TTC549 (cell line): ENCODE data around the gene IGSF21.
"Not testable (repeated sequence)": the region's sequence is repeated elsewhere in the genome, so short reads cannot be mapped to it uniquely, and the experiment has no call there.

Experiments used
- FAIRE-seq: peaks from 2 replicates; lab custom pipeline; 2012; peaks lifted over from hg19 to GRCh38; lab: Jason Lieb, UNC

The IGSF21 gene

DNA sequence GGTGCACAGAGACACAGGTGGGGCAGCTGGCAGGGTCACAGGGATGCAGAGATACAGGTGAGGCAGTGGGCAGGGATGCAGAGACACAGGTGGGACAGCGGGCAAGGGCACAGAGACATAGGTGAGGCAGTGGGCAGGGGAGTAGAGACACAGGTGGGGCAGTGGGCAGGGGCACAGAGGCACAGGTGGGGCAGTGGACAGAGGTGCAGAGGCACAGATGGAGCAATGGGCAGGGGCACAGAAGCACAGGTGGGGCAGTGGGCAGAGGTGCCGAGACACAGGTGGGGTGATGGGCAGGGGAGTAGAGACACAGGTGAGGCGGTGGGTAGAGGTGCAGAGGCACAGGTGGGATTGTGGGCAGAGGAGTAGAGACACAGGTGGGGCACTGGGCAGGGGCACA lies 255.8 kb downstream of the IGSF21 start:
- FAIRE-seq: no peak

DNA sequence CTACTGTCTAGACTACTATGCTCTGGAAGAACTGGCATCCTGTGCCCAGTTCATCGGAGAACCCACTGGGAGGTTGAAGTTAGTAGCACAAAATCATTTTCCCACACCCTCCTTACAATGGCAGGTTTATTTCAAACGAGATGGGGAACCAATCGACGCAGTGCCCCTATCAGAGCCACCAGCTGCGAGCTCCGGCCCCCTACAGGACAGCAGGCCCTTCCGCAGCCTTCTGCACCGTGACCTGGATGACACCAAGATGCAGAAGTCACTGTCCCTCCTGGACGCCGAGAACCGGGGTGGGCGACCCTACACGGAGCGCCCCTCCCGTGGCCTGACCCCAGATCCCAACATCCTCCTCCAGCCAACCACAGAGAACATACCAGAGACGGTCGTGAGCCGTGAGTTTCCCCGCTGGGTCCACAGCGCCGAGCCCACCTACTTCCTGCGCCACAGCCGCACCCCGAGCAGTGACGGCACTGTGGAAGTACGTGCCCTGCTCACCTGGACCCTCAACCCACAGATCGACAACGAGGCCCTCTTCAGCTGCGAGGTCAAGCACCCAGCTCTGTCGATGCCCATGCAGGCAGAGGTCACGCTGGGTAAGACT lies 257.6 kb downstream of the IGSF21 start:
- FAIRE-seq: no peak

DNA sequence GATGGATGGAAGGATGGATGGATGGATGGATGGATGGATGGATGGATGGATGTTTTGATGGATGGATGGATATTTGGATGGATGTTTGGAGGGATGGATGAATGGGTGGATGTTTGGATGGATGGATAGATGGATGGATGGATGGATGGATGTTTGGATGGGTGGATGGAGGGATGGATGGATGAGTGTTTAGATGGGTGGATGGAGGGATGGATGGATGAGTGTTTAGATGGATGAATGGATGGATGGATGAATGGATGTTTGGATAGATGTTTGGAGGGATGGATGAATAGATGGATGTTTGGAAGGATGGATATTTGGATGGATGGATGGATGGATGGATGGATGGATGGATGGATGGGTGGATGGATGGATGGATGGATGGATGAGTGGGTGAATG lies 264.9 kb downstream of the IGSF21 start:
- not testable (repeated sequence) for FAIRE-seq

DNA sequence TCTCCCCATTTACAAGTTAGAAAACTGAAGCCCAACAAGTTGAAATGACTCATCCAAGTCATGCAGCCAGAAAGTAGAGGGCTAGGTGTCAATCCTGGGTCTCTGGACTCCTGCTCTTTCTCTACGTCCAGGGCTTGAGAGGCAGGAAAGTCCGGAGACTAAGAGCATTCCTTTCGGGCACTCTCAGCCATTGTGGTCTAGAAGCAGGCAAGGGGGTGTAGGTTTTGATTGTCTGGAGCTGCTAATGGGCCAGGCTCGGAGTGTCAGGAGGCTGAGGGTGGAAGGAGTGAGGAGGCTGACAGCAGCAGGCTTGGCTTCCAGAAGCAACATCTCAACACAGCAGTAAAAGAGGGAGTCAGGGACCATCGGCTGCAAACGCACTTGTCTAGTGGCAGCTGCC lies 265.6 kb downstream of the IGSF21 start:
- FAIRE-seq: no peak

DNA sequence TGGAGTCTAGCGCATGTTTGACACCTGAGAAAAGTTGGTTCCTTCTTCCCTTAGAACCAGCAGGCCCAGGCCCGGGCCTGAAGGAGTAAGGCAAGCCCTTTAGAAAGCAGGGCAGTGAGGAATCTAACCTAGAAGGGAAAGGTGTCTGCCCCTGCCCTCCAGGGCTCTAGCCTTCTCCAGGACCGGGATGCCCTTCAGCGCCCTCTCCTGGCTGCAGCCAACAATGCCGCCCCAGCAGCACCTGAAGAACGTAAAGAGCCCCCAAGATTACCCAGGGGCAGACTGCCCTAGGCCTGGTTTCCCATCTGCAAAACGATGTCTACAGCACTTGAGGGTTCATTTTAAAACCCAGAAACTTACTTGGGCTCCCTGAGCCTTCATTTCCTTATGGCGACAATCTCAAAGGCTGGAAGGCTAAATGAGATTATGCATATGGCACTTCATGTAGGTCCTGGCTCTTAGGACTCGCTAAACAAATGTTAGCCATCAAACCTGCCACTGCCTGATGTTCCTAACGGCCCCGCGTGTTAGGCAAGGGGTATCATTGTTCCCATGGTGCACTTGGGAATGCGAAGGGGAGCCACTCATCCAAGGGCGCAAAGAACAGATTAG lies 266.4 kb downstream of the IGSF21 start:
- no peak for FAIRE-seq

DNA sequence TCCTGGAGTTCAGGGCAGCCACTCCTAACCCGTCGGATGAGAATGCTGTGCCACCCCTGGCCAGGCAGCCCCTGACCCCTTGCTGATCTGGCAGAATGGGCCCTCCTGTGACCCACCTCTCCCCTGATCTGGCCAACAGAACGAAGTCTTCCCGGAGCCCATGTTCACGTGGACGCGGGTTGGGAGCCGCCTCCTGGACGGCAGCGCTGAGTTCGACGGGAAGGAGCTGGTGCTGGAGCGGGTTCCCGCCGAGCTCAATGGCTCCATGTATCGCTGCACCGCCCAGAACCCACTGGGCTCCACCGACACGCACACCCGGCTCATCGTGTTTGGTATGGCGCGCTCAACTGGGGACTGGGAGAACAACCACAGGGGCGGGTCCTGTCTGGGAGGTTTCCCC lies 269.1 kb downstream of the IGSF21 start:
- FAIRE-seq: no peak

DNA sequence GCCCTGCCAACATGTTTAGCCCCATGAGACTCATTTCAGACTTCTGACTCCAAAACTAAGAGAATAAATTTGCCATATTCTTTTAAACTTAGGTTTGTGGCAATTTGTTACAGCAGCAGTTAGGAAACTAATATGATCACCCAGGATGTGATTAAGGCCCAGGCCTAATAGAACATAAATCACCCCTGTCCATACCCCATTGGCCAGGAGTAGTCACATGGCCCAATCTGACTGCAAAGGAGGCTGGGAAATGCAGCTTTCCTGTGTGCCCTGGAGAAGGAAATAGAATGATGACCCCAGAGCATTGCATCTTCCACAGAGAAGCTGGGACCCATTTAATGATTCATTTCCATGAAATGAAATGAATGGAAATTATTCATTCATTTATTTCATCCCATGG lies 272.7 kb downstream of the IGSF21 start:
- FAIRE-seq: no peak

DNA sequence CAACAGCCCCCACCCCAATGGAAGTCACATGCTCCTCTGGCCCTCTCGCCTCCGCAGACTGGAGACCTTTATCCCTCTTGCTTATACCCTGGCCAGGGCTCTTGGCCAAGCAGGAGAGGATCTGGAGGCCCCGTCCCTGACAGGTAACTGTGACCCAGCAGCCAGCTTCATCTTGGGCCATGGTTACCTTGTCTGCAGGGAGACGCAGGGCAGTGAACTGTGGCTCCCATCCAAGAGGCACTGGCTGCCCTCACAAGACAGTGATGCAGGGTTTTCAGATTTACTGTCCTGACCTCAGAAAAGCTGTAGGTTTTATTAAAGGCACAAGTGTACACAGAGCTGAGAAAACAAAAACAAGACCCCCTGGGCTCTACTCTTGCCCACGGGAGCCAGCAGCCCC lies 276.5 kb downstream of the IGSF21 start:
- FAIRE-seq: no peak

DNA sequence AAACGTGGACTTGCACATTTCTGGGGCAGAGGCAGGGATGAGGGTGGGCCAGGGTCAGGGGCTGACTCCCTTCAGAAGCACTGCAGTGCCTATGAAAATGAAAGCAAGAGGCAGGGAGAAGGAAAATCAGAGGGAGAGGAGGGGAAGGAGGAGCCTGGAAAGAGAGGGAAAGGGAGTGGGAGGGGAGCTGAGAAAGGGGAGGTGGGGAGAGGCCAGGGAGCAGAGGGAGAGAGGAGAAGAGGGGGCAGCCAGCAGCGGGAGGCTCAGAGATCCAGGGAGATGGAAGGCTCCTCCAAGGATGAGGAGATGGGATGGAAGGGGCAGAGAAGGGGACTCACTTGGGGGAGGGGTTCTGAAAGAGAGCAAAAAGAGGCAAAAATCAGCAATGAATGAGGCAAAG lies 276.9 kb downstream of the IGSF21 start:
- no peak for FAIRE-seq

DNA sequence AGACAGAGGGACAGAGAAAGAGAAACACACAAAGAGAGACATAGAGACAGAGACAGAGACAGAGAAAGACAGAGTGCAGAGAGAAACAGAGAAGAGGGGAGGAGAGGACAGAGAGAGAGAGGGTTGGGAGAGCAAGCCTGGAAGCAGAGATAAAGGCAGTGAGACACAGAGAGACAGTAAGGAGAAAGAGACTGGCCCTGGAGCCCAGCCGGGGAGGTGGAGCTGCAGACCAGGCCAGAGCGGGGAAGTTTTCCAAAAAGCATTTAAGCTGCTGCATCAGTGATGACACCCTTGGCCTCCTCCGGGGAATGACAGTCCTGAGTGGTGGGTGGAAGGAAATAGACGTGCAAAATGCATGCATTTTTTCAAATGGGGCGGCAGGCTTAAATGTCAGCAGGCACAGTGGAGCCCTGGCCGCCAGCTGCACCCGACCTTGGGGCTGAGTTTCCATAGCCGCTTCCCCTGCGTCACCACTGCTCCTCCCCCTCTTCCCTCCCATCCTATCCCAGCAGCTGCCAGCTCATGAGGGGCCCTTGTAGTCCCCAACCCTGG lies 277.7 kb downstream of the IGSF21 start:
- FAIRE-seq: no peak

DNA sequence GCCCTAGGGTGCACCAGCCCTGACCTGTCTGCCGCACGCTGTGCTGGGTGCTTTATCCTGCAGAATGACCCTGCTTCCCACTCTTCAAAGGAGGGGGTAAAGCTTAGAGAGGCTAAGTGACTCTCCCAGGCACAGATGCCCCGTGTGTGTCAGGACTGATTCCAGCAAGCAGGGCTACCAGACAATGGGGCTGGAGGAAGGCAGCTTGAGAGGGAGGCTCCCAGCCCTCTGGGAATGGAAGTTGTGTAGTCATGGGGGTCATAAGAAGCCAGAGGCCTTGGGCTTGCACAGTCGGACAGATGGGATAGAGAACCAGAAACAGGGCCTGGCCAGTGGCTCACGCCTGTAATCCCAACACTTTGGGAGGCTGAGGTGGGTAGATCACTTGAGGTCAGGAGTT lies 279.0 kb downstream of the IGSF21 start:
- FAIRE-seq: no peak

DNA sequence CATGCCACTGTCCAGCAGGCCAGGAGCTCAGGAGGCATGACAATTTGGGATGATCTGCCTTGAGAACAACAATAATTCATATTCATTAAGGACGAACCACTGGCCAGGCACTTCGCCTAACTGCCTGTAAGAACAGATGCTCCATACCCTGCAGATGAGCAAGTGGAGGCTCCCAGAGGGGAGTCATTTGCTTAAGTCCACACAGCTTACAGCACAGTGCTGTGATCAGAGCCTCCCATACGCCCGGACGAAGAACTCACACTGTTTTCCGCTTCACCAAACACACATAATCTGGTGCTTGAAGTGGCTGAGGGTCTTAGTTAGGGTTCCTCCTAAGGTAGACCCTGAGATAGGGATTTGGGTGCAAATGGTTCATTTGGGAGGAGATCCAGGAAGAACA lies 279.7 kb downstream of the IGSF21 start:
- no peak for FAIRE-seq

DNA sequence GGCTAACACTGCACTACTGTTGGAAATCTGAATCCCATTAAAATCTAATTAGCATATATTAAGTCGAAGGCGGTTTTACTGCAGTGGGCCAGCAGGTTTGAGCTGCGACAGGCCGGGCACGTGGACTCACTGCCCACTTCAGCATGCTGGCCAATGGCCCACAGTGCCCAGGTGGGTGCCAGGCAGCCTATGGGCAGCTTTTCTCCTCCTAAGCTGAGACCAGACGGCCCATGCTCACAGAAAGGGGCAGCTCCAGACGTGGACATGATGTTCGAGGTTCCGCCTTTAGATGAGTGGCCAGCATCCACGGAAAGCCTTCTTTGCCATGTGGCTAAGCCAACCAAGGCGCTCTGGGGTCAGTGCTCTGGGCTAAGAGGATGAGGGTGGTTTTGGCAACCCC lies 283.4 kb downstream of the IGSF21 start:
- FAIRE-seq: no peak

DNA sequence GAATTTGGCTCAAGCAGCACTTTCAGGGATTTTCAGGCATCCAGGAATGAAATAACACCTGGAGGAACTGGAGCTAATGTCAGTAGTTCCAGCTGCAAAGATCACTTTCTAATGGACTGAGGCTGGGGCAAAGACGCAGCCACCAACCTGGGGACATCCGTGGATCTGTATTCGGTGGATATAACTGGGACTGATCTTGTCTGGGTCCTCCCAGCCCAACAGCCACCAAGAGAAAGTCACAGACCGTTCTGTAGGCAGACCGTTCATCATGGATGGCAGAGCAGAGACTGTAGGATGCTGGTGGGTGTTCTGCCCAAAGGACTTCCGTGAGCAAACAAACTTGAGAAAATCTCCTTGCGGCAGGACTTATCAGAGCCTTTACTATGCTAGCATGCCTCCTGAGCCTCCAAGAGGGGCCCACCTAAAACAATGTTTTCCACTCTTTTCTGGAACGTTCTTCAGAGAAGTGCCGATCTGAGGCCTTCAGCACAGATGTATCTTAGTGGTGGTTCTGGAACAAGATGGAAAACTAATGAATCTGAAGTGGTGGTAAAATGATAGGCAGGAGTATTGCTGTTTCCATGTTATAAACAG lies 287.1 kb downstream of the IGSF21 start:
- no peak for FAIRE-seq

DNA sequence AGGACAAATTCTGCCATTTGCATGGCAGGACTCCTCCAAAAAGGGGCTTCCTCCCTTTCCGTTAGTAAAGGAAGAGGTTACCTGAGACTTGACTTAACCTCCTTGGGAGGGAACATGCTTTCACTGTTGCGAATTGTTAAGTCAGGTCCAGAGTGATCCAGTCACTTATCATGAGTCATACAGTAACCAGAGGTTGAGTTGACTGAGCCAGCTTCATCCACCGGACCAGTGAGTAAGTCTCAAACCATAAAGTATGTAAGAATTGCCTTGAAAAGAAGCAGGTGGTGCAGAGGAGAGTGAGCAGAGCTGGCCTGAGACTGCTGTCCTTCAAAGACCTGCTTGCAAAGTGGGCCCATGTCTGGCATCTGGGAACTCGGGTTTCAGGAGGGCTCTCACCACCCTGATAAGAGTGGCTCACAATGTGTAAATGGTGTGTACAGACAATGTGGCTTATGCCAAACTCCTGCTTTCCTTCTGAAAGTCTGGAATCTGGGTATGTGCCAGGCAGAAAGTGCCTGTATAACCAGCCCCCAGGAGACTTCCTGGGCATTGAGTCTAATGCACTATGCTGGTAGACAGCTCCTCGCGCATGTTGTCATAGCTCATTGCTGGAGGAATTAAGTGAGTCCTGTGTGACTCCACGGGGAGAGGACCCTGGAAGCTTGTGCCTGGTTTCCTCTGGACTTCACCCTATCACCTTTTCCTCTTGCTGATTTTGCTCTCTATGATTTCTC lies 288.8 kb downstream of the IGSF21 start:
- FAIRE-seq: no peak

DNA sequence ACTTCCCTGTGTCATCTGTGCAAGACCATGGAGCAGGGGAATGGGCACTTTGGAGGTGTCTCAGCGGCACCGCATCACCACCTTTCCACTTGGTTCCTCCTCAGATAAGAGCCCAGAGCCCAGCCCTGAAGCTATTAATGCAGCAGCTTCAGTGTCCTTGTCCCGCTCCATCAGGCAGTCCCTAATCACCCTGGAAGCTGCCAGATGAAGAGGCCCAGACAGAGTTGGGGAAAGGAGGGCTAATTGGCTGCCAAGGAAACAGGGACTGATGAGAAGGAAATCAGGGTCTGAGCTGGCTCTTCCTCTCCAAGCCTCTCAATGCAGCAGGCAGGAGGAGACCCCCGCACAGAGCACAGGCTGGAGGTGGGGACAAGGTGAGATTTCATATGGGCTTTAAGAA lies 290.0 kb downstream of the IGSF21 start:
- FAIRE-seq: no peak

DNA sequence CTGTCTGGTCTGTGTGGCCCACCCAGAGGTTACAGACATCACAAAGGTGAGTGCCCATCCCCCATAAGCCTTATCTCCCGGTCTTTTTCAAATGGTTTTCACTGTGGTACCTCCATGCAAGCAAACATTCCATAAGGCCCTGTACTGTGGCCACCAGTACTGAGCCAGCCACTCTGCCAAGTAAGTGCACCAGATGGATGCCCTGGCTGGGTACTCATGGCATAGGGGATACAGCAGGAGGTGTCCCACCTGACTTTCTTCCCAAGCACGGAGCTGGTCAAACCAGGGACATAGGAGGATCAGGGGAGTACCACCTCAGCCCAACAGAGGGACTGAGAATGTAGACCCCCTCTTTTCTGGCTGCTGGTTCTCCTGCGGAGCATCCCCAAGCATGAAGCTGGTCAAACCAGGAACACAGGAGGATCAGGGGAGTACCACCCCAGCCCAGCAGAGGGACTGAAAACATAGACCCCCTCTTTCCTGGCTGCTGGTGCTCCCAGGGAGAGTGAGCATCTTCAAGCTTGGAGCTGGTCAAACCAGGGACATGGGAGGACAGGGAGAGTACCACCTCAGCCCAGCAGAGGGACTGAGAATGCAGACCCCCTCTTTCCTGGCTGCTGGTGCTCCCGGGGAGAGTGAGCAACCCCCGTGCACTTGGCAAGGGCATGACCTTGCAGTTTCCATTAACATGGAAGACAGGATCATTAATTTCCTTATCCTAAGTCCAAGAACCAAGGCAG lies 291.4 kb downstream of the IGSF21 start:
- FAIRE-seq: no peak

DNA sequence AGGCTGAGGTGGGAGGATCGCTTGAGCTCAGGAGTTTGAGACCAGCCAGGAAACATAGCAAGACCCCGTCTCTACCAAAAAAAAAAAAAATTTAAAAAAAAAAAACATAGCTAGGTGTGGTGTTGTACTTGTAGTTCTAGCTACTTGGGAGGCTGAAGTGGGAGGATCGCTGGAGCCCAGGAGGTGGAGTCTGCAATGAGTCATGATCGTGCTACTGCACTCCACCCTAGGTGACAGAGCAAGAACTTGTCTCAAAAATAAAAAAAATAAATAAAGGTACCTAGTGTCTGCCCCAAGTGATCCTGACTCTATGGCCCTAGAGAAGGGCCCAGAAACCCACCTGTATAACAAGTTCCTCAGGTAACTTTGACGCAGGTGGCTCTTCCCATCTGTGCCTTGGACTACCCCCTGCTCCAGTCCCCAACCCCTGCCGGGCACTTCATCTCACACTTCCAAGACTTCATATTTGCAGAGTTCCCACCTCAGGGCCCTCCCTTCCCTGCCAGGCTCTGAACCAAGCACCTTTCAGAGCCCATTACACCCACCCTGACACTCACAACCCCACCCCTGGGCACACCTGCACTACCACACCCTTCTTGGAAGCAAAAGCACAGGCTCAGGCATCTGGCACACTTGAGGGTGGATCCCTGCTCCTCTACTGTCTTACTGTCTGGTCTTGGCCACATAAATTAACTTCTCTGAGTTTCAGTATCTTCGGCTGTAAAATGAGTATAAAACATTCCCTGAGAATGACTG lies 292.9 kb downstream of the IGSF21 start:
- FAIRE-seq: no peak

DNA sequence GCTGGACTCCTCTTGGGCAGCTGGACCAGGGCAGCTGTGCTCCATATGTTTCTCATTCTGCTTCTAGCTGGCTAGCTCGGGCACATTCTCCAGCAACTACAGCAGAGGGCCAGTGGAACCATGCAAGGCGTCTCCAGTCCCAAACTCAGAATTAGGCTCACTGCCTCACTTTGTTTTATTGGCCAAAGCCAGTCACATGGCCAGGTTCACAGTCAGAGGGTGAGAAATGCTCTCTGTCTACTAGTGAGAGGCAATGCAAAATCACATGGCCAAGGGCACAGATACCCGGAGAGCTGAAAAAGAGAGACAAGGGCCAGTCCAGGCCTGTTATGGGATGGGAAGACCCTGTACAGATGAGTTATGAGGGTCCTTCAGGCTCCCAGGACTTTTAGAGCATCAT lies 294.3 kb downstream of the IGSF21 start:
- no peak for FAIRE-seq

DNA sequence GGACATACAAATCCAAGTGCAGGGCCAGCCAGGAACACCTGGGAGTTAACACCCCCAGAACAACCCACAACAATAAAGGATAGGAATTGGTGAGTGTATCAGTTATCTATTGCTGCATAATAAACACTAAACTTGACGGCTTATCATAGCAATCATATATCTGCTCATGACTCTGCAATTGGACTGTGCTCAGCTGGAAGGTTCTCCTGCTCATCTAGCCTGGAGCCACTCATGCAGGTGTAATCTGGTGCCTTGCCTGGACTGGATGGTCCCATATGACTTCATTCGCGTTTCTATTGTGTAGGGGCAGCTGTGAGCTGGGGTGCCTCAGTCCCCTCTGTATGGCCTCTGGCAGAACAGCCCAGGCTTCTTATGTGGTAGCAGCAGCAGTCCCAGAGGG lies 296.9 kb downstream of the IGSF21 start:
- no peak for FAIRE-seq

DNA sequence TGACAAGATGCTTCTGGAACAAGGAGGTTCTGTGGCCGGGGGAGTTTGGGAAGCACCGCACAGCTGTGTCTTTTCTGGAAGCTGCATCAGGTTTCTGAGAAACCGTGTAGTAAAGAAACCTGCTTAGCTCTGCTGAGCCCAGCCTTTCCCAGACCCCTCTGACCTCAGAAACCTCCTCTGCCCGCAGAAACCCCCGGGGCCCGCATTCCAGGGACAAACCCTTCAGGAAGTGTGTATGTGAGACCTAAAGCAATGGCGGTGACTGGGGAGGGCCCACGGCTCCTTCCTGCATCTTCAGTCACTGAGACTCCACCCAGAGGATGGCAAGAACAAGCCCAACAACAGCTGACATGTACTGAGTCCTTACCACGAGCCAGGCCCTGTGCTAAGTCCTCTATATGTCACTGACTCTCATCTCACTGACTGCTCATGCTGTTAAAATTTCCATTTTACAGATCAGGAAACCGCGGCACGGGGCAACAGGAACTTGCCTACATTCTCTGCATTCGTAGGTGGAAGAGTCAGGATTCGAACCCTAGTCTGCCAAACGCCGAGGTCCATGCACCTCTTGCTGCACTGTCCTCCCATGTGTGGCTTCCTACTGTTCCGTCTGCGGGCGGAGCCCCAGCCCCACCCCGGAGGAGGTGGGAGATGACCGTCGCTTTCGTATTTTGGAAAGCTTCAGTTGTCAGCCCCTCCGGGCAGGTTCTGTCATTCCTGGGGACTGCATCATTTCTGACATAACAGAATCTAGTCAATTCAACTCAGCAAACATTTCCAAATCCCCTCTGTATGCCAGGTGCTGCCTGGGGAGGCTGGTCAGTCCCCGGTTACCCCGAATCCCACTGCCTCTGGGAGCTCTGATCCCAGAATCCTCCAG lies 299.8 kb downstream of the IGSF21 start:
- FAIRE-seq: no peak
